ENCODE results near the gene TSEN15. TPM values are rescaled to one million over a fixed set of nuclear protein-coding genes. Genes with fewer than 3 reads are reported as not detected.

Gene TSEN15
- total RNA-seq, 2 donors from 2014 or later = 24.8 to 29.7 TPM

DNA sequence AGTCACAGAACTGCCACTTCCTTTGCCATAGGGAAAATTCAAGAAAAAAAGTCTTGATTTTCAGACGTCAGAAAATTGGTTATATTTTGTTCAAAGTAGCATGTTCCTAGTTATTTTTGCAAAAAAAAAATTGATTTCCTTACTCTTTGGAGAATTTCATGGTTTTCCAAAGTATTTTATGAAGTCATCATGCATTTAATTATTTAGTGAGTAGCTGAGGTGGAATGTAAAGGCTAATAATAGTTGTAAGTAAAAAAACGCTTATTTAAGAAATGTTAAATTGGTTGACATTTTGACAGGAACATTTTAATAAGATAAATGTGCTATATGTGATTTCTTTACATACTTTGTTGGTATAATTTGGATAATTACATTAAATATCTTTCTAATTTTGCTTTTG is 20.8 kb downstream of the TSEN15 start:
- TF ChIP-seq, protein P1, sequence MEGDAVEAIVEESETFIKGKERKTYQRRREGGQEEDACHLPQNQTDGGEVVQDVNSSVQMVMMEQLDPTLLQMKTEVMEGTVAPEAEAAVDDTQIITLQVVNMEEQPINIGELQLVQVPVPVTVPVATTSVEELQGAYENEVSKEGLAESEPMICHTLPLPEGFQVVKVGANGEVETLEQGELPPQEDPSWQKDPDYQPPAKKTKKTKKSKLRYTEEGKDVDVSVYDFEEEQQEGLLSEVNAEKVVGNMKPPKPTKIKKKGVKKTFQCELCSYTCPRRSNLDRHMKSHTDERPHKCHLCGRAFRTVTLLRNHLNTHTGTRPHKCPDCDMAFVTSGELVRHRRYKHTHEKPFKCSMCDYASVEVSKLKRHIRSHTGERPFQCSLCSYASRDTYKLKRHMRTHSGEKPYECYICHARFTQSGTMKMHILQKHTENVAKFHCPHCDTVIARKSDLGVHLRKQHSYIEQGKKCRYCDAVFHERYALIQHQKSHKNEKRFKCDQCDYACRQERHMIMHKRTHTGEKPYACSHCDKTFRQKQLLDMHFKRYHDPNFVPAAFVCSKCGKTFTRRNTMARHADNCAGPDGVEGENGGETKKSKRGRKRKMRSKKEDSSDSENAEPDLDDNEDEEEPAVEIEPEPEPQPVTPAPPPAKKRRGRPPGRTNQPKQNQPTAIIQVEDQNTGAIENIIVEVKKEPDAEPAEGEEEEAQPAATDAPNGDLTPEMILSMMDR (IDR thresholded peaks at IDR 0.05) = no peak
- ATAC-seq (ENCODE audit: insufficient number of reproducible peaks, low FRiP score, low read depth) = no peak
- DNase-seq (ENCODE audit: low spot score) = no peak

DNA sequence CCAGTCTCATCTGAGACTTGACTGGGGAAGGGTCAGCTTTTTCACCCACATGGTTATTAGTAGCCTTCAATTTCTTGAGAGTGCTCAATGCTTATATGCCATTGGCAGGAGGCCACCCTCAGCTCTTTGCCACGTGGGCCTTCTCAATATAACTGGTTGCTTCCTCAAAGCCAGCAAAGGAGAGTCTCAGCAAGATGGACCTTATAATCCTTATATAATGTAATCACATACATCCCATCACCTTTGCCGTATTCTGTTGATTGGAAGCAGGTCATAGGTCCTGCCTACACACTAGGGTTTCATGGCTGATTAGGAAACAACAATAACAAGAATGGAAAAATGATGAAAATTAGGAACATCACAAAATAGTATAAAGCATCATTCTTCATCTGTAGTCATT is 22.9 kb downstream of the TSEN15 start:
- Histone ChIP-seq H3K4me1 (ENCODE audit: control insufficient read depth in 1 of 2, low read depth in 2 of 2) (no peaks in the 10 kb centered on the region), H3K9me3 (no peaks in the 10 kb centered on the region), H3K4me3 (no peak overlapping the region), H3K27me3 (replicated peaks; ENCODE audit: insufficient read depth) (no peaks in the 10 kb centered on the region), H3K27ac (no peak overlapping the region), H3K36me3 (no peaks in the 10 kb centered on the region)
- no peak for ATAC-seq (ENCODE audit: insufficient number of reproducible peaks, low FRiP score, low read depth)
- no peak for DNase-seq (ENCODE audit: low spot score)
- TF ChIP-seq, protein P1 (IDR thresholded peaks at IDR 0.05) = no peak

More for the DNA sequence above, 20.8 kb downstream of the TSEN15 start:
- Histone ChIP-seq H3K27me3 (replicated peaks; ENCODE audit: insufficient read depth) (no peaks in the 10 kb centered on the region), H3K36me3 (no peaks in the 10 kb centered on the region), H3K4me1 (ENCODE audit: control insufficient read depth in 1 of 2, low read depth in 2 of 2) (no peaks in the 10 kb centered on the region), H3K27ac (no peak overlapping the region), H3K4me3 (no peak overlapping the region), H3K9me3 (no peaks in the 10 kb centered on the region)

DNA sequence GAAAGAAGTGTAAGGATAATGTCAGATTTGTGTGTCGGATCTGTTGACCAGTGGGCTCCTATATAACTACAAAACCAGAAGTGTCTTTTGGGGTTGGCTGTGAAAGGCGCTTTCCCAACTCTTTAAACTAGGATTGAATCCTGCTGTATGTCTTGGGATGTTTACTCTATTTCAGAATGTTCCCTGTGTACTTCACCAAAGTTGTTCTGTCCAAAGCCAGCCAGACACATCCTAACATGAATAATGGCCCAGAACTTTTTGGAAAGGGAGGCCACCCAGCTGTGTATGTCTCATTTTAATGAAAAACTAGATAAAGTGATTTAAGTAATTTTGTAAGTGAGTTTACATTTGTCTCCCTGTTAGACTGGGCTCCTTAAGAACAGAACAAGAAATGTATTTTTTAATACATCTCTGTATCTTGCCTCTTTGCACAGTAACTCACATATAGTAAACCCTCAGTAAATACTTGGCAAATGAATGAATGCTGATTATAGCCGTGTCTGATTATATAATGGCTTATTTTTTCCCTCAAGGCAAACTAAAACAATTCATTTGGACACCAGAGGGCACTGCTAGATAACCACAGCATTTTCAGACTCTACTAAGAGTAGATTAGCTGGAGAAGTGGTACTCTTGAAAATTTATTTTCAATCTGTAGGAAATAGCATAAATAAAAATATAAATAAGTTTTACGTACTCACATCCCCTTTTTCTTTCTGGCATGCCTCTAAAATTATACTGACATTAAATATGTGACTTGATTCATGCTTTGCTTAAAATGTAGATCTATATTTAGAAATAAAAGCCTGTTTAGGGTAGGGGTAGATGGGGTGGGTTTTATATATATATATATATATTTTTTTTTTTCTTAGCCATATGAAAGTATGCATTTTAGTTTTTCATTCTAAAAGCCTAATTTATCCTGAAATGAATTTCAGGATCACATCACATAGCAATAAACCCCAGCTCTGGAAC is 23.8 kb downstream of the TSEN15 start:
- H3K36me3 ChIP-seq = no peaks in the 10 kb centered on the region
- no peaks in the 10 kb centered on the region for H3K4me1 ChIP-seq (ENCODE audit: control insufficient read depth in 1 of 2, low read depth in 2 of 2)
- H3K27me3 ChIP-seq (replicated peaks; ENCODE audit: insufficient read depth) = no peaks in the 10 kb centered on the region
- TF ChIP-seq, protein P1 (IDR thresholded peaks at IDR 0.05) = peak; percentile 56
- ATAC-seq (ENCODE audit: insufficient number of reproducible peaks, low FRiP score, low read depth) (no peak), DNase-seq (ENCODE audit: low spot score) (no peak)
- H3K4me3 ChIP-seq = no peak overlapping the region
- no peak overlapping the region for H3K27ac ChIP-seq
- no peaks in the 10 kb centered on the region for H3K9me3 ChIP-seq

DNA sequence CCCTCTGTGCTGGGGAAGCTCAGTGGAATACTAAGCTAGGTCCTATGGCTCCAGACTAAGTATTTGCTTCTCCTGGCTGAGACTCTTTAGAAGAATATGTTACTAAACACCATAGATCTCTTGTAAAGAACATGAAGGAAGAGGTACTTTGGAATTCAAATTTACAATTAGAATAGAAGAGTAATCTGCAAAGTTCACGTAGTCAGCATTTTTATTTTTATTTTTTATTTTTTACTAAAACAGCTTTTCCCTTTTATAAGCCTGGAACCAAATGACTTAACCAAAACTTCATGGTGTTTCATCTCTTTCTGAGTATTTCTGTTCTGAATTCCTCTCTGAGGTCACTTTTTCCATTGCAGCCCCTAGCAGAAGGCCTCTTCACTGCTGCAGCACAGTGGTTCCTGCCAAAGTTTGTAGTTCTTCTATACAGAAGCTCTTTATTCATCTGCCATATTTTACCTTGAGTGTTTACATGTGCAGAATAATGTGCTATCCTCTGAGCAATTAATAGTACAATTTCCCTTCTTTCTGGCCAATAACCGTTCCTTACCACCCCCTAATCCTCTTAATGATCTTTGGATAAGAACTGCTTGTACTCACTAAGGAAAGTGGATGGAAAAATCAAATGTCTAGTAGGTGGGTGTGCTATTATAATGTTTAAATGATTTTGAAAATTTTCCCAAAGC is 27.2 kb downstream of the TSEN15 start:
- H3K9me3 ChIP-seq = no peaks in the 10 kb centered on the region
- no peaks in the 10 kb centered on the region for H3K4me1 ChIP-seq (ENCODE audit: control insufficient read depth in 1 of 2, low read depth in 2 of 2)
- TF ChIP-seq, protein P1 (IDR thresholded peaks at IDR 0.05) = no peak
- ATAC-seq (ENCODE audit: insufficient number of reproducible peaks, low FRiP score, low read depth) (no peak), DNase-seq (ENCODE audit: low spot score) (no peak)
- no peak overlapping the region for H3K4me3 ChIP-seq
- no peak overlapping the region for H3K27ac ChIP-seq
- no peaks in the 10 kb centered on the region for H3K36me3 ChIP-seq
- H3K27me3 ChIP-seq (replicated peaks; ENCODE audit: insufficient read depth) = no peaks in the 10 kb centered on the region

DNA sequence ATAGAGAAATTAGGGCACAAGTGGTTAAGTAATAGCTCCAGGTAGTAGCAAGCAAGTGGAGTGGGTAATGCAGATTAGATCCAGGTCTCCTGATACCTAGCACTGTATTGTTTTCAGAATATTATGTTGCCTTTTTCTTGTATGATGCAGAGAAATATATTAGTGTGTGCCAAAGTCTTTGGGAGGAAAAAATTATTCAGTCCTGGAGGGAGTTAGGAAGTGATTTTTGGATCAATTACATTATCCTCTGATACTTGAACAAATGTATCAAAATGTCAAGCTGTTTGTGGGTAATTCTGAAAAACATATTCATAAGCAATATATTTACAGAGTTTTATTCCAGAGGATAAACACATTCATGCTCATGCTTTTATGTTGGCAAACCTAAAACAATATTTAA is 28.8 kb downstream of the TSEN15 start:
- Histone ChIP-seq H3K4me1 (ENCODE audit: control insufficient read depth in 1 of 2, low read depth in 2 of 2) (no peaks in the 10 kb centered on the region), H3K27me3 (replicated peaks; ENCODE audit: insufficient read depth) (no peaks in the 10 kb centered on the region)
- ATAC-seq (ENCODE audit: insufficient number of reproducible peaks, low FRiP score, low read depth) = no peak

More for the DNA sequence above, 28.8 kb downstream of the TSEN15 start:
- Histone ChIP-seq H3K4me3 (no peak overlapping the region), H3K27ac (no peak overlapping the region), H3K36me3 (no peaks in the 10 kb centered on the region), H3K9me3 (no peaks in the 10 kb centered on the region)
- no peak for DNase-seq (ENCODE audit: low spot score)
- TF ChIP-seq, protein P1 (IDR thresholded peaks at IDR 0.05) = no peak
